Measurements from ENCODE around the gene C1QTNF7. TPM values are rescaled to one million over a fixed set of nuclear protein-coding genes. Genes with fewer than 3 reads are reported as not detected.

The C1QTNF7 gene
- total RNA-seq, 1 donor from 2014 or later: not detected

DNA sequence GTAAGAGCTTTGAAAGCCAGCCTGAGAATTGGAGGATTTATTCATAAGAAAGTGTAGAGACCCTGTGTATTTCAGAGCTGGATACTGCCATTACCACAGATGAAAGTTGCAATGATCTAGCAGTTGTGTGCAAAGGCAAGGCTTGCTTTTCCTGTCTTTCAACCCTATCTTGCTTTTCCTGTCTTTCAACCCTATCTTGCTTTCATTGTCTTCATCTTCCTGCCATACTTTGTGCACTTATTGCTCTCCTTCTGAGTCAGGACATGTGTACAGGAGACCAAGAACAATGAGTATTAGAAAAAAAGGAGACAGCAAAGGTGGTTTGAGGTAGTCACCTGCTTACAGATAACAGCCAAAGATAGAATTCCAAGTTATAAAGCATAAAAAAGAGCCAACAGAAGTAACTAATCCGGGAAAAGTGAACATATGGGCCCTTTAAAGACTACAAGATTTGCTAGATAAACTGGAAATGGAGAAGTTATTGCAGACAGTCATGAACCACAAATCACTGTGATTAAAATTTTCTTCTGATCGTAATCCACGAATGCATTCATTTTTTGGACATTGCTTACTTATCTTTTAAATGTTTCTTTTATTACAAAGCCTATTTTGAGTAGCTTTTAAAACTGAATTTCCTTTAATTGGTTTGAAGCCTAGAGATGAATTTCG, 17.2 kb downstream of the C1QTNF7 start:
- H3K4me3 Mint-ChIP-seq (ENCODE audit: unreplicated experiment): no peak overlapping the region
- no peaks in the 10 kb centered on the region for H3K27me3 ChIP-seq (ENCODE audit: insufficient read depth, low read length)
- H3K27ac Mint-ChIP-seq (ENCODE audit: unreplicated experiment): no peak overlapping the region
- H3K36me3 ChIP-seq (ENCODE audit: insufficient read depth, low read length): no peaks in the 10 kb centered on the region
- H3K4me1 ChIP-seq (ENCODE audit: insufficient read depth, low read length): no peaks in the 10 kb centered on the region
- TF ChIP-seq, protein P1, sequence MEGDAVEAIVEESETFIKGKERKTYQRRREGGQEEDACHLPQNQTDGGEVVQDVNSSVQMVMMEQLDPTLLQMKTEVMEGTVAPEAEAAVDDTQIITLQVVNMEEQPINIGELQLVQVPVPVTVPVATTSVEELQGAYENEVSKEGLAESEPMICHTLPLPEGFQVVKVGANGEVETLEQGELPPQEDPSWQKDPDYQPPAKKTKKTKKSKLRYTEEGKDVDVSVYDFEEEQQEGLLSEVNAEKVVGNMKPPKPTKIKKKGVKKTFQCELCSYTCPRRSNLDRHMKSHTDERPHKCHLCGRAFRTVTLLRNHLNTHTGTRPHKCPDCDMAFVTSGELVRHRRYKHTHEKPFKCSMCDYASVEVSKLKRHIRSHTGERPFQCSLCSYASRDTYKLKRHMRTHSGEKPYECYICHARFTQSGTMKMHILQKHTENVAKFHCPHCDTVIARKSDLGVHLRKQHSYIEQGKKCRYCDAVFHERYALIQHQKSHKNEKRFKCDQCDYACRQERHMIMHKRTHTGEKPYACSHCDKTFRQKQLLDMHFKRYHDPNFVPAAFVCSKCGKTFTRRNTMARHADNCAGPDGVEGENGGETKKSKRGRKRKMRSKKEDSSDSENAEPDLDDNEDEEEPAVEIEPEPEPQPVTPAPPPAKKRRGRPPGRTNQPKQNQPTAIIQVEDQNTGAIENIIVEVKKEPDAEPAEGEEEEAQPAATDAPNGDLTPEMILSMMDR (IDR thresholded peaks at IDR 0.05; ENCODE audit: insufficient read depth, low read depth, low read length): no peak
- no peak for TF ChIP-seq EZH2 (IDR thresholded peaks at IDR 0.05; ENCODE audit: insufficient read depth, low read length)
- DNase-seq (ENCODE audit: low read depth): no peak
- H2AFZ ChIP-seq (ENCODE audit: low read depth, low read length): no peak overlapping the region
- no peak overlapping the region for H3K9ac ChIP-seq (ENCODE audit: low read length)
- no peak overlapping the region for H3K27ac ChIP-seq (ENCODE audit: low read depth, low read length)
- no peaks in the 10 kb centered on the region for H4K20me1 ChIP-seq (ENCODE audit: insufficient read depth, low read length)
- no peaks in the 10 kb centered on the region for H3K36me3 Mint-ChIP-seq (ENCODE audit: low read depth, unreplicated experiment)
- no peaks in the 10 kb centered on the region for H3K4me1 Mint-ChIP-seq (ENCODE audit: low read depth, unreplicated experiment)
- H3K9me3 ChIP-seq (ENCODE audit: insufficient read depth, low read depth, low read length): no peaks in the 10 kb centered on the region
- no peak overlapping the region for H3K4me2 ChIP-seq (ENCODE audit: low read length)
- no peaks in the 10 kb centered on the region for H3K27me3 Mint-ChIP-seq (ENCODE audit: low read depth, unreplicated experiment)
- peaks cover 7% of the 10 kb centered on the region for H3K9me3 Mint-ChIP-seq (ENCODE audit: unreplicated experiment)
- H3K4me3 ChIP-seq (ENCODE audit: insufficient read depth, low read depth, low read length): no peak overlapping the region
- no peak for FAIRE-seq
- no peaks in the 10 kb centered on the region for H3K79me2 ChIP-seq (ENCODE audit: insufficient read depth, low read length)

DNA sequence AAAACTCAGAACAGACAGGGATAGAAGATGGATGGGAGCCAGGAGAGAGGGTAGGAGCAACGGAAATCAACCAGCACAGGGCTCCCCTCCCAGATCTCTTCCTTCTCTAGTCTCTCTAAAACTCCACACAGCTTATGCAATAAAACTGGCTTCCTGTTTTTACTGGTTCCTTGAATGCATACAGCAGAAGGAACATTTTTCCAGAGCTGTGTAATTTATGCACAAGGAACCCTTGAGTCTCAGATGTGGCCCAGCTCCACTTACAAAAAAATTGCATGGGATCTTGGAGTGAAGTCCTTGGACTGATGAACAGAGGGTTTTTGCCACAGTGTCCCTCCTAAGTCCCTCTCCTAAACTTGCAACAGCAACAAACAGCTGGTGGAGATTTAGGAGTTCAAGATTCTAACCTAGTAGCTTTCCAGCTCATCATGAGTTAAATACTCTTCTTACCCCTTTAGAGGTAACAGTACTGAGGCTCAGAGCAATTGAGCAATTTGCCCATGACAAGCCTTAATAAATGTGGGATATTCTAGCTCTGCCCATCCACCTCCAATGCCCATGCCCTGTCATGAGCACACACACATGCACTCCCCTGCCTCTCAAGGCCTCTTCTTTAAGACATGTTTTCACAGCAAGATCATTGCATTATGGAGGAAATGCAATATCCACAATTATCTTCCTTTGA, 23.5 kb downstream of the C1QTNF7 start:
- Histone ChIP-seq H3K79me2 (ENCODE audit: insufficient read depth, low read length) (no peaks in the 10 kb centered on the region), H2AFZ (ENCODE audit: low read depth, low read length) (peak overlapping the region; percentile 13), H3K36me3 (ENCODE audit: insufficient read depth, low read length) (no peaks in the 10 kb centered on the region), H3K4me1 (ENCODE audit: insufficient read depth, low read length) (peaks cover 24% of the 10 kb centered on the region), H3K27me3 (ENCODE audit: insufficient read depth, low read length) (no peaks in the 10 kb centered on the region), H3K9me3 (ENCODE audit: insufficient read depth, low read depth, low read length) (no peaks in the 10 kb centered on the region), H3K4me2 (ENCODE audit: low read length) (peak overlapping the region; percentile 77), H4K20me1 (ENCODE audit: insufficient read depth, low read length) (no peaks in the 10 kb centered on the region), H3K9ac (ENCODE audit: low read length) (peak overlapping the region; percentile 21), H3K27ac (ENCODE audit: low read depth, low read length) (peak overlapping the region; percentile 82), H3K4me3 (ENCODE audit: insufficient read depth, low read depth, low read length) (peak overlapping the region; percentile 11)
- H3K27ac Mint-ChIP-seq (ENCODE audit: unreplicated experiment): peak overlapping the region; percentile 90
- no peaks in the 10 kb centered on the region for H3K27me3 Mint-ChIP-seq (ENCODE audit: low read depth, unreplicated experiment)
- H3K36me3 Mint-ChIP-seq (ENCODE audit: low read depth, unreplicated experiment): no peaks in the 10 kb centered on the region
- FAIRE-seq (no peak), DNase-seq (ENCODE audit: low read depth) (peak; percentile 26)
- peaks cover 2% of the 10 kb centered on the region for H3K9me3 Mint-ChIP-seq (ENCODE audit: unreplicated experiment)
- H3K4me3 Mint-ChIP-seq (ENCODE audit: unreplicated experiment): peak overlapping the region; percentile 15
- TF ChIP-seq EZH2 (IDR thresholded peaks at IDR 0.05; ENCODE audit: insufficient read depth, low read length): no peak
- TF ChIP-seq, protein P1 (IDR thresholded peaks at IDR 0.05; ENCODE audit: insufficient read depth, low read depth, low read length): no peak
- peaks cover 24% of the 10 kb centered on the region for H3K4me1 Mint-ChIP-seq (ENCODE audit: low read depth, unreplicated experiment)

All from astrocyte (in vitro differentiated cells and primary cell).